GM21737 (cell line): ENCODE results near the gene KRTCAP2.
"Not testable (repeated sequence)": the region's sequence is repeated elsewhere in the genome, so short reads cannot be mapped to it uniquely, and the experiment has no call there.

Experiments used
- ATAC-seq: cut with Tn5 transposase; IDR thresholded peaks from one replicate; pipeline ENCODE4 v1.9.1; 2021; ENCODE audit warnings: mild to moderate bottlenecking, moderate library complexity; ENCODE audit not compliant: unreplicated experiment

The KRTCAP2 gene

GRCh38 chr1:155200920-155201319 lies 27.8 kb upstream of the KRTCAP2 start:
- ATAC-seq, result no peak

DNA sequence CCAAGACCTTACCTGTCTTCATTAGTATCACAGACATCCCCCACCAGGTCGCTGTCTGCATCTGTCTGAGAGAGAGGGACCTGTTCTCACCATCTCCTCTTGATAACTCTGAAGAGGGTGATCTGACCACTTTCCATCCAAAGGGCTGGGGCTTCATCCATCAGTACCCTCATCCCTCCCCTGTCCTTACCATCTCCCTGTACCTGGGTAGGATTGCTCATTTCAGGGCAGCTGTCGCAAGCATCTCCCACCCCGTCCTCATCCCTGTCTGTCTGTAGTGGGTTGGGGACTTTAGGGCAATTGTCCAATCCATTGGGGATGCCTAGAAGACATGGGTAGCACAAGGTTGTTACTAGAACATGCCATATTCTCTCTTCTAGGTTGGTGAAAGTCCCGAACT lies 26.7 kb upstream of the KRTCAP2 start:
- ATAC-seq, result no peak

DNA sequence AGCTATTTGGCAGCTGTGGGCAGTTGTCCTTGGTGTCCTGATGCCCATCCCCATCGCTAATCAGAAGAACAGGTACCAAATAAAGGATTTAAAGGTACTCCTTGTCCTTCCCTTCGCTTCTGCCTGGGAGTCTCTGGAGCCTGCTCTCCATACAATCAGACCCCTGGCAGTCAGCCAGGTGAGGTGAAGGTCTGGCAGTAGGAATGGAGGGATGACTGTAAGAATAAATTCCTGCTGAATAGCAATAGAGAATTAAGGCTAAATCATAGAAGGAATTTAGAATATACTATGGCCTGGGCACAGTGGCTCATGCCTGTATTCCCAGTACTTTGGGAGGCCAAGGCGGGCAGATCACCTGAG lies 25.4 kb upstream of the KRTCAP2 start:
- no peak for ATAC-seq

- no peak for ATAC-seq
Observed at GRCh38 chr1:155197901-155198546, 24.9 kb upstream of the KRTCAP2 start.

- ATAC-seq, result no peak
Observed at GRCh38 chr1:155196893-155197638, 24.0 kb upstream of the KRTCAP2 start.

DNA sequence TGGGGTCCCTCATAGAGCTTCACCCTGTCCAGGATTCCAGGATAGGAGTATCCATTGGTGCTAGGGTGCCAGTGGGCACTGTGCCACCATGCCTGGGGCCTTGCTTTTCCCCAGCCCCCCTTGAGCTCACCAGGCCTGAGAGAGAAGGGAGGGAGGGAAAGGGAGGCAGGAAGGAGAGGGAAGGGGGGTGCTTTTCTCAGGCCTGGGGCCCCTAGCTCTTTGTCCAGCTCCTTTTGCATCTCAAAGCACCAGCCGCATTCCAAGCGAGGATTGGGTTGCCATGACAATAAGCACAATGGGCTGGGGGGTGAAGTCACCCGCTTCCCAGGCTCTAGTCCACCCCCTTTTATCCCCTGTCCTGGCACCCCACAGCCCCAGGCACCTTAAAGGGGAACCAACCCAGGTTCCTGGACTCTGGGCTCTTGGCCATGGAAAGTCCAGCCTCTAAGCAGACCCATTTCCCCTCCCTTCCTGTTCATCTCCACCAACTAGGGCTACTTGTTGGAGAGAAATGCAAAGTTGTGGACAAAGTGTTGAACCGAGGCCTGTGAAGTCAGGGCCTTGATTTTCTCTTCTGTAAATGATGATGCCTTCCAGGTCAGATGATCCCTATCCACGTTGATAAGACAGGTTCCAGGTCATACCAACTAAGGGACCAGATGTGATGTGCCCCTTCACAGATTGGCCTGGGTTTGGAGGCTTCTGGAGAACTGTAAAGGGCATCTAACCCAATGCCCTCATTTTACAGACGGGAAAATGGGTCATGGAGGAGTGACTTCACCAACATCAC lies 23.2 kb upstream of the KRTCAP2 start:
- no peak for ATAC-seq

- ATAC-seq, result no peak
Observed at GRCh38 chr1:155195201-155196102, 22.3 kb upstream of the KRTCAP2 start.

GRCh38 chr1:155193991-155194240 lies 20.8 kb upstream of the KRTCAP2 start:
- not testable (repeated sequence) for ATAC-seq

DNA sequence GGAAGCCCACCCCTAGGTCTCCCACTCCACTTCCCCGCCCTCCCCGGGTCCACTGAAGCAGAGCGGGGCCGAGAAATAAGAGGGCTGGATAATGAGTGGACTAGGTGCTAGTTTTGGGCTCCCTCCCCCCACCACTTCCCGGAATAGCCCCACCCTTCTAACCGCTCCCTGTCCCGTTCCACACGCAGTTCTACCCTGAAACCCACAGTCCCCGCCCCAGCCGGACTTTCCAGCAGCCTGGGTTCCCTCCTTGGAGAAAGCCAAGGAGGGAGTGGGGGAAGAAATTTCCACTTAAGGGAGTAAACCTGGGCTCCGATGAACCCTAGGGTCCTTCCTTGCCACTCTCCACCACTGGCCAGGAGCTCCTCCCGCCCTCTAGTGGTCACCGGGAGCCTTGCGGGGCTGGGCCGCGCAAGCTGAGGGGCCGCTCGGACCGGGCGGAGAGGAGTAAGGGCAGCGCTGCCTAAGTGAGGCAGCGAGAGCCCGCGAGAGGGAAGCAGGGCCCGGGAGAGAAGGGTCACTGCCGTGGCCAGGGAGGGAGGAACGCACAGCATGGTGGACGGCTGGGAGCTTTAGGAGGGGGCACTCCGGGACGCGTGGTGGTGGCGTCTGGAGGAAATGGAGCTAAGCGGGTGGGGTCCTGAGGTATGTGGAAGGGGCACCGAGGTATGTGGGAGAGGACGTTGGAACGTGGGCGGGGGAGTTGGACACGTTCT lies 20.3 kb upstream of the KRTCAP2 start:
- peak; percentile 63 for ATAC-seq

GRCh38 chr1:155192346-155193274 lies 19.5 kb upstream of the KRTCAP2 start:
- no peak for ATAC-seq

- ATAC-seq, result no peak
Observed at GRCh38 chr1:155191904-155192303, 18.8 kb upstream of the KRTCAP2 start.

DNA sequence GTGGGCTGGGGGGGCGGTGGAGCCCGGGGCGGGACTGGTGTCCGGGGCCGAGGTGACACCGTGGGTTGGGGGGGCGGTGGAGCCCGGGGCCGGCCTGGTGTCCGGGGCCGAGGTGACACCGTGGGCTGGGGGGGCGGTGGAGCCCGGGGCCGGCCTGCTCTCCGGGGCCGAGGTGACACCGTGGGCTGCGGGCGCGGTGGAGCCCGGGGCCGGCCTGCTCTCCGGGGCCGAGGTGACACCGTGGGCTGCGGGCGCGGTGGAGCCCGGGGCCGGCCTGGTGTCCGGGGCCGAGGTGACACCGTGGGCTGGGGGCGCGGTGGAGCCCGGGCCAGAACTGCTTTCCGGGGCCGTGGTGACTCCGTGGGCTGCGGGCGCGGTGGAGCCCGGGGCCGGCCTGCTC lies 16.8 kb upstream of the KRTCAP2 start:
- not testable (repeated sequence) for ATAC-seq

- ATAC-seq, result no peak
Observed at GRCh38 chr1:155188268-155188667, 15.2 kb upstream of the KRTCAP2 start.

- ATAC-seq, result no peak
Observed at GRCh38 chr1:155187456-155187891, 14.4 kb upstream of the KRTCAP2 start.

DNA sequence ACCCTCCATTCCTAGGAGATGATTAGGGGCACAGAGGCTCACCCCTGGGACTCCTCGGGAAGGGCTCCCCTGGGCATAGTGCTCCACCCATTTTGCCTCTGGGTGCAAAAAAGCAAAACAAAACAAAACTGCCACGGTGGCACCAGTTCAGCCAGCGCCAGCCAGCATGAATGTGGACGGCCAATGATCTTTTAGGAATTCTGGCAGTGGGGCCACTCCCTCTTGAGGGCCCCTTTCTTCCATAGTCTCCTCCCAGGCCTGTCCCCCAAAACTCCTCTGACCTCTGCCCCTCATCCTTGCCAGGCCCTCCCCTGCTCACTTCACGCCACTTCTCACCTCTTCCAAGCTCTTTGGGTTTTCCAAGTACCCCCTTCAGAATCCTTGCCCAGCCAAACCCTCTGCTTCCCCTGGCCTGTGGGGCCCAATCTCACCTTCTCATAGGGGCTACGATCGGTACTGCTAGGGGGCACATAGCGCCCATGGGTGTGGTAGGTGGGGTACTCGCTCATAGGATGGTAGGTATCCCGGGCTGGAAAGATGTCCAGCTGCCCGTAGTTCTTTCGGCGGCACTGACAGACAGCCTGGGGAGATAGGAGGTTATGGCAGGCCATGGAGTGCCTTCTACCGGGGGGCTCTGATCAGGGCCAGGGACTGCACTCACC lies 13.8 kb upstream of the KRTCAP2 start:
- ATAC-seq, result no peak

DNA sequence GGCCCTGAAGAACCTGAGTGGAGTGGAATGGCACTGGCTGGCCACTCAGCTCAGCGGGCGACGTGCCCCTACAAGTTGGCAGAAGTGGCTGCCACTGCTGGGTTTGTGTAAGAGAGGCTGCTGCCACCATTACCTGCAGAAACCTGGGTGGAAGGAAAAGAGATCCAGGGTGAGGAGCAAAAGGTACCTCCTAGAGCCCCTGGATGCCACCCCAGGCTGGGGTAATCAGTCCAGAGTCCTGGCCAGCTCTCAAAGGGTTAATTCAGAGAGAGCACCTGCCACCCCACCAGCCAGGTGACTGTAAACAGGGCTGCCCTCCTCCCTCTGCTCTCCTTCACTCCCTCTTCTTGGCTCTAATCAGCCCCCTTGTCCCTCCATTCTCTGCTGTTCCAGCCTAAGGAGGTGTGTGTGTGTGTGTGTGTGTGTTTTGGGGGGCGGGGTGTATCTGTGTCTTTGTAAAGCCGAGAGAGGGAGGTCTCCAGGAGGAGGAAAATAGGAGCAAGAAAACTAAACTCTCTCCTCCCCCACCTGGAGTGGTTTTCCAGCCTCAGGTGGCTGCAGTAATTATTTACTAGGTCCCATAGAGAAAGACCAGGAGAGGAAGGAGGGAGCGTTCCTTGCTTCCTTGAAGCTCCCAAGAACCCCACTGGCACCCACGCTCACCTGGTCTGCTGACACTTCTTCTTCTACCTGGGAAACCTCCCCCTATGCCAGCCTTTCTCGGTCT lies 13.1 kb upstream of the KRTCAP2 start:
- no peak for ATAC-seq

DNA sequence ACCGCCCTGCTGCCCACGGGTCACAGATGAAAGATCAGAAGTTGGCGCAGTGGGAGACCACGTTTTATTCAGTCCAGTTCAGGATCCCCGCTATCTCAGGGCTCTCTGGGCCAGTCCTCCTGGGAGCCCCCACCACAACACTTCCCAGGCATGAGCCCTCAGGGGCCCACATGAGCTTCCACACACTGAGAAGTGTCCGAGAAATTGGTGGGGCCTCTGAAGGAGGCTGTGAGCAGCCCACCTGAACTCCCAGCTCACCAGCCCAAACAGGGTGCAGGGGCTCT lies 12.6 kb upstream of the KRTCAP2 start:
- peak; percentile 17 for ATAC-seq
